GM12872 (cell line): ENCODE measurements around the gene FMN2.

ENCODE experiments used
- CTCF ChIP-seq: IDR thresholded peaks from 3 replicates; pipeline ENCODE4 v1.5.1; 2011; ENCODE audit warnings: low read depth, mild to moderate bottlenecking, low read length, moderate library complexity; ENCODE audit not compliant: insufficient read depth

The FMN2 gene

GRCh38 chr1:240457203-240457602 is 365.5 kb downstream of the FMN2 start:
- no peak for TF ChIP-seq CTCF

GRCh38 chr1:240462277-240462676 is 370.6 kb downstream of the FMN2 start:
- TF ChIP-seq CTCF = no peak

- no peak for TF ChIP-seq CTCF
Observed at GRCh38 chr1:240462766-240463395, 371.2 kb downstream of the FMN2 start.

GRCh38 chr1:240464099-240464498 is 372.4 kb downstream of the FMN2 start:
- TF ChIP-seq CTCF = no peak

- no peak for TF ChIP-seq CTCF
Observed at GRCh38 chr1:240465531-240465940, 373.9 kb downstream of the FMN2 start.

- no peak for TF ChIP-seq CTCF
Observed at GRCh38 chr1:240466509-240466908, 374.8 kb downstream of the FMN2 start.

- no peak for TF ChIP-seq CTCF
Observed at GRCh38 chr1:240467895-240468294, 376.2 kb downstream of the FMN2 start.
